SK-N-SH (cell line): ENCODE measurements around the gene PDGFB. TPM values are rescaled to one million over a fixed set of nuclear protein-coding genes. Genes with fewer than 3 reads are reported as not detected.

Source experiments
- CTCF ChIA-PET: fragments of 300-600, 350-600 bp; formaldehyde crosslinking; extraction: SDS; loops from one replicate; lab custom pipeline; 2021; lab: Yijun Ruan, JAX
- POLR2A ChIA-PET: fragments of 350-600 bp; sonication (Branson Sonifier 250); formaldehyde crosslinking; extraction: SDS; loops from one replicate; lab custom pipeline; 2020; ENCODE audit warnings: antibody characterized with exemption, inconsistent platforms; lab: Yijun Ruan, JAX
- DNase-seq: peaks from one replicate; pipeline ENCODE4 v3.0.0; 2012
- H2AFZ ChIP-seq: fragments of 200-600 bp; sonication (generic); 2 replicates; pipeline ENCODE4 v1.8.1; 2016; ENCODE audit warnings: antibody characterized with exemption, mild to moderate bottlenecking, low read depth
- H3F3A ChIP-seq: fragments of 200-600 bp; sonication (generic); replicated peaks from 2 replicates; pipeline ENCODE3; 2016; ENCODE audit warnings: antibody characterized with exemption, mild to moderate bottlenecking; ENCODE audit not compliant: insufficient read depth
- H3K27ac ChIP-seq, 2 experiments: fragments of 200-500 bp in 1 of 2; fragments of 200-600 bp in 1 of 2; sonication (Bioruptor generic) in 1 of 2; sonication (generic), shearing (Covaris generic) in 1 of 2; 2 replicates each; pipeline versions ENCODE4 v1.5.1 to v1.6.1; 2014 to 2016; ENCODE audit warnings: low read depth in 2 of 2, inconsistent platforms in 1 of 2, low read length in 1 of 2, mild to moderate bottlenecking in 1 of 2, mixed read lengths in 1 of 2
- H3K27me3 ChIP-seq: fragments of 200-600 bp; sonication (generic), shearing (Covaris generic); 2 replicates; pipeline ENCODE4 v1.6.1; 2016; ENCODE audit warnings: mixed run types; ENCODE audit not compliant: insufficient read depth
- H3K36me3 ChIP-seq, 2 experiments: fragments of 200-500 bp in 1 of 2; fragments of 200-600 bp in 1 of 2; sonication (Bioruptor generic) in 1 of 2; sonication (generic) in 1 of 2; replicated peaks in 1 of 2; 2 replicates each; pipeline versions ENCODE3 to v1.5.1; 2014 to 2016; ENCODE audit warnings: low read length in 1 of 2, mild to moderate bottlenecking in 1 of 2; ENCODE audit not compliant: insufficient read depth in 2 of 2, control insufficient read depth in 1 of 2
- H3K4me1 ChIP-seq, 2 experiments: fragments of 200-500 bp in 1 of 2; fragments of 200-600 bp in 1 of 2; sonication (Bioruptor generic) in 1 of 2; sonication (generic), shearing (Covaris generic) in 1 of 2; 2 replicates each; pipeline versions ENCODE4 v1.5.1 to v1.6.1; 2014 to 2016; ENCODE audit warnings: low read depth in 1 of 2, low read length in 1 of 2, mixed run types in 1 of 2; ENCODE audit not compliant: insufficient read depth in 2 of 2, control insufficient read depth in 1 of 2
- H3K4me2 ChIP-seq: fragments of 200-600 bp; sonication (generic), shearing (Covaris generic); 2 replicates; pipeline ENCODE4 v1.6.1; 2017; ENCODE audit warnings: mixed run types
- H3K4me3 ChIP-seq, 2 experiments: fragments of 200-500 bp in 1 of 2; fragments of 200-600 bp in 1 of 2; sonication (Bioruptor generic) in 1 of 2; sonication (generic), shearing (Covaris generic) in 1 of 2; 2 replicates each; pipeline versions ENCODE4 v1.5.1 to v1.8.1; 2014 to 2016; ENCODE audit warnings: low read depth in 2 of 2, inconsistent platforms in 1 of 2, low read length in 1 of 2, mild to moderate bottlenecking in 1 of 2, mixed read lengths in 1 of 2, moderate library complexity in 1 of 2
- H3K79me2 ChIP-seq: fragments of 200-600 bp; sonication (generic); 2 replicates; pipeline ENCODE4 v1.8.1; 2017; ENCODE audit warnings: mild to moderate bottlenecking; ENCODE audit not compliant: insufficient read depth
- H3K9ac ChIP-seq: fragments of 200-600 bp; sonication (generic); 2 replicates; pipeline ENCODE4 v1.6.1; 2017; ENCODE audit warnings: mixed run types
- H3K9me2 ChIP-seq: fragments of 200-600 bp; sonication (generic); 2 replicates; pipeline ENCODE4 v1.6.1; 2017; ENCODE audit warnings: mixed run types
- H3K9me3 ChIP-seq: fragments of 200-600 bp; sonication (generic); 2 replicates; pipeline ENCODE4 v1.6.1; 2017; ENCODE audit warnings: mixed run types, mild to moderate bottlenecking, moderate library complexity
- H4K20me1 ChIP-seq: fragments of 200-600 bp; sonication (generic); 2 replicates; pipeline ENCODE4 v1.6.1; 2017; ENCODE audit warnings: mild to moderate bottlenecking, mixed run types; ENCODE audit not compliant: insufficient read depth
- CHD2 ChIP-seq: fragments of 150-350 bp; IDR thresholded peaks from 2 replicates; pipeline ENCODE4 v1.6.1; 2018; ENCODE audit warnings: low read length; ENCODE audit not compliant: partially characterized antibody
- ELF1 ChIP-seq: IDR thresholded peaks from 2 replicates; pipeline ENCODE4 v1.4.0; 2012
- EP300 ChIP-seq, 2 experiments: IDR thresholded peaks; 2 replicates each; pipeline versions ENCODE4 v1.4.0 to v1.6.1; 2012; ENCODE audit warnings: borderline replicate concordance in 1 of 2, low read depth in 1 of 2, low read length in 1 of 2
- MEF2A ChIP-seq: IDR thresholded peaks from 2 replicates; pipeline ENCODE4 v1.4.0; 2012; ENCODE audit warnings: low read depth, borderline replicate concordance
- MXI1 ChIP-seq: IDR thresholded peaks from 2 replicates; pipeline ENCODE4 v1.6.1; 2012; ENCODE audit warnings: mild to moderate bottlenecking, low read depth, low read length, improper control_type of control experiment
- POLR2AphosphoS5 ChIP-seq: IDR thresholded peaks from 2 replicates; pipeline ENCODE4 v1.6.1; 2012; ENCODE audit warnings: low read depth, low read length
- RAD21 ChIP-seq: IDR thresholded peaks from 2 replicates; pipeline ENCODE4 v1.6.1; 2012; ENCODE audit warnings: mild to moderate bottlenecking, low read length
- RCOR1 ChIP-seq: fragments of 150-350 bp; IDR thresholded peaks from 2 replicates; pipeline ENCODE4 v1.6.1; 2017; ENCODE audit warnings: antibody characterized with exemption, low read length
- RFX5 ChIP-seq: IDR thresholded peaks from 2 replicates; pipeline ENCODE4 v1.6.1; 2012; ENCODE audit warnings: mild to moderate bottlenecking, improper control_type of control experiment, low read length
- RXRA ChIP-seq: IDR thresholded peaks from 2 replicates; pipeline ENCODE4 v1.4.0; 2012; ENCODE audit warnings: low read depth, mild to moderate bottlenecking, borderline replicate concordance
- TEAD4 ChIP-seq: IDR thresholded peaks from 2 replicates; pipeline ENCODE4 v1.4.0; 2012; ENCODE audit warnings: mild to moderate bottlenecking, borderline replicate concordance; ENCODE audit not compliant: insufficient read depth
- WGBS: methylation state at CpG from one replicate; pipeline ENCODE4 v1.1.6; 2017; ENCODE audit warnings: low lambda C conversion rate; 5-methylcytosine and 5-hydroxymethylcytosine counted together
- polyA plus RNA-seq, 3 experiments: library from polyadenylated mRNA; depleted of rRNA; stranded (reverse); fragments of >200 nt; gene quantifications; 2 replicates each; pipeline ENCODE4 v1.2.3, GENCODE V29; 2012
- TF ChIP-seq, protein P1 (sequence below): IDR thresholded peaks from 2 replicates; pipeline ENCODE4; 2012
- TF ChIP-seq, protein P2 (sequence below): IDR thresholded peaks from 2 replicates; pipeline ENCODE4 v1.4.0; 2012; ENCODE audit warnings: low read depth
- TF ChIP-seq, protein P3 (sequence below): fragments of 200-600 bp; sonication (generic); IDR thresholded peaks from 2 replicates; pipeline ENCODE4 v1.6.1; 2017; ENCODE audit warnings: antibody characterized with exemption, mild to moderate bottlenecking, moderate library complexity
- TF ChIP-seq, protein P4 (sequence below): fragments of 150-350 bp; IDR thresholded peaks from 2 replicates; pipeline ENCODE4 v1.6.1; 2017; ENCODE audit warnings: antibody characterized with exemption, low read length, low read depth, borderline replicate concordance
- TF ChIP-seq, protein P5 (sequence below): fragments of 150-350 bp; IDR thresholded peaks from 2 replicates; pipeline ENCODE4 v1.6.1; 2016; ENCODE audit warnings: mild to moderate bottlenecking, low read depth, low read length

PDGFB gene
- polyA plus RNA-seq, 1 of the 3 experiments (the other 2 are of a cell fraction), result 0.44 TPM

DNA sequence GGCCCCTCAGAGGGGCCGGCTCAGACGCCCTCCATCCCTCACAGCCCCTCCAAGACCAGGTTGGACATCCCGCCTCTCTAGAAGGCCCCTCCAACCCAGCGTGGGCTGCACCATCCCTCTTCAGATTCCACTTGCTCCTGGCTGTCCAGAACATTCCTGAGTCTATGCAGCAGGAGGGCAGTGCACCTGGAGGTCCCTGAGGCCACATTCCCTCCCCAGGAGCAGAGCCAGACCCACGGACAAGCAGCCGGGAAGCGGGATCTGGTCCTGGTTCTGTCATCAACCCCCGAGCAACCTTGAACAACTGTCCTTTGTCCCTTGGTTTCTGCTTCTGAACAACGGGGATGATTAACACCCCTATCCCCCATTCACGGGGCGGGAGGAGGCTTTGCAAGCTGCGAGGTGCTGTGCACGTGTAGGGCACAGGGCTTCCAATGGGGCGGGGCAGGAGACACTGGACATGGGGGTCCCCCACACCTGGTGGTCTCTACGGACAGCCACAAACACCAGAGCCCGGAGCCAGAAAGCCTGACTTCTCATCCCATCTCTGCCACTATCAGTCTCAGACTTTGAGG is 13.2 kb upstream of the PDGFB start:
- WGBS, result 94% methylated on average over 3 of the region's 16 CpGs
- no peaks in the 10 kb centered on the region for H4K20me1 ChIP-seq
- no peak overlapping the region for H2AFZ ChIP-seq
- no peaks in the 10 kb centered on the region for H3K27me3 ChIP-seq
- H3K4me2 ChIP-seq, result no peak overlapping the region
- no peak for TF ChIP-seq RAD21
- TF ChIP-seq RXRA, result no peak
- no peak for TF ChIP-seq MXI1
- no peak for TF ChIP-seq POLR2AphosphoS5
- TF ChIP-seq, protein P1, sequence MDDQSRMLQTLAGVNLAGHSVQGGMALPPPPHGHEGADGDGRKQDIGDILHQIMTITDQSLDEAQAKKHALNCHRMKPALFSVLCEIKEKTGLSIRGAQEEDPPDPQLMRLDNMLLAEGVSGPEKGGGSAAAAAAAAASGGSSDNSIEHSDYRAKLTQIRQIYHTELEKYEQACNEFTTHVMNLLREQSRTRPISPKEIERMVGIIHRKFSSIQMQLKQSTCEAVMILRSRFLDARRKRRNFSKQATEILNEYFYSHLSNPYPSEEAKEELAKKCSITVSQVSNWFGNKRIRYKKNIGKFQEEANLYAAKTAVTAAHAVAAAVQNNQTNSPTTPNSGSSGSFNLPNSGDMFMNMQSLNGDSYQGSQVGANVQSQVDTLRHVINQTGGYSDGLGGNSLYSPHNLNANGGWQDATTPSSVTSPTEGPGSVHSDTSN, result no peak
- TF ChIP-seq, protein P2, sequence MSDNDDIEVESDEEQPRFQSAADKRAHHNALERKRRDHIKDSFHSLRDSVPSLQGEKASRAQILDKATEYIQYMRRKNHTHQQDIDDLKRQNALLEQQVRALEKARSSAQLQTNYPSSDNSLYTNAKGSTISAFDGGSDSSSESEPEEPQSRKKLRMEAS, result no peak
- no peak for TF ChIP-seq CHD2
- TF ChIP-seq, protein P3, sequence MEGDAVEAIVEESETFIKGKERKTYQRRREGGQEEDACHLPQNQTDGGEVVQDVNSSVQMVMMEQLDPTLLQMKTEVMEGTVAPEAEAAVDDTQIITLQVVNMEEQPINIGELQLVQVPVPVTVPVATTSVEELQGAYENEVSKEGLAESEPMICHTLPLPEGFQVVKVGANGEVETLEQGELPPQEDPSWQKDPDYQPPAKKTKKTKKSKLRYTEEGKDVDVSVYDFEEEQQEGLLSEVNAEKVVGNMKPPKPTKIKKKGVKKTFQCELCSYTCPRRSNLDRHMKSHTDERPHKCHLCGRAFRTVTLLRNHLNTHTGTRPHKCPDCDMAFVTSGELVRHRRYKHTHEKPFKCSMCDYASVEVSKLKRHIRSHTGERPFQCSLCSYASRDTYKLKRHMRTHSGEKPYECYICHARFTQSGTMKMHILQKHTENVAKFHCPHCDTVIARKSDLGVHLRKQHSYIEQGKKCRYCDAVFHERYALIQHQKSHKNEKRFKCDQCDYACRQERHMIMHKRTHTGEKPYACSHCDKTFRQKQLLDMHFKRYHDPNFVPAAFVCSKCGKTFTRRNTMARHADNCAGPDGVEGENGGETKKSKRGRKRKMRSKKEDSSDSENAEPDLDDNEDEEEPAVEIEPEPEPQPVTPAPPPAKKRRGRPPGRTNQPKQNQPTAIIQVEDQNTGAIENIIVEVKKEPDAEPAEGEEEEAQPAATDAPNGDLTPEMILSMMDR, result no peak
- TF ChIP-seq ELF1, result no peak
- no peak for TF ChIP-seq RFX5
- no peak for TF ChIP-seq RCOR1
- TF ChIP-seq, protein P4, sequence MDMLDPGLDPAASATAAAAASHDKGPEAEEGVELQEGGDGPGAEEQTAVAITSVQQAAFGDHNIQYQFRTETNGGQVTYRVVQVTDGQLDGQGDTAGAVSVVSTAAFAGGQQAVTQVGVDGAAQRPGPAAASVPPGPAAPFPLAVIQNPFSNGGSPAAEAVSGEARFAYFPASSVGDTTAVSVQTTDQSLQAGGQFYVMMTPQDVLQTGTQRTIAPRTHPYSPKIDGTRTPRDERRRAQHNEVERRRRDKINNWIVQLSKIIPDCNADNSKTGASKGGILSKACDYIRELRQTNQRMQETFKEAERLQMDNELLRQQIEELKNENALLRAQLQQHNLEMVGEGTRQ, result no peak
- no peaks in the 10 kb centered on the region for H3K9me3 ChIP-seq
- no peaks in the 10 kb centered on the region for H3F3A ChIP-seq
- H3K4me3 ChIP-seq, result no peak overlapping the region
- no peaks in the 10 kb centered on the region for H3K36me3 ChIP-seq
- no peaks in the 10 kb centered on the region for H3K9me2 ChIP-seq
- ChIA-PET POLR2A (no interaction called here), CTCF (no interaction called here)
- peaks cover 5 to 8% of the 10 kb centered on the region in 2 experiments; a peak in 2 of 4 replicates for H3K4me1 ChIP-seq
- DNase-seq, result no peak
- no peaks in the 10 kb centered on the region for H3K79me2 ChIP-seq
- H3K27ac ChIP-seq, result no peak overlapping the region
- H3K9ac ChIP-seq, result no peak overlapping the region

DNA sequence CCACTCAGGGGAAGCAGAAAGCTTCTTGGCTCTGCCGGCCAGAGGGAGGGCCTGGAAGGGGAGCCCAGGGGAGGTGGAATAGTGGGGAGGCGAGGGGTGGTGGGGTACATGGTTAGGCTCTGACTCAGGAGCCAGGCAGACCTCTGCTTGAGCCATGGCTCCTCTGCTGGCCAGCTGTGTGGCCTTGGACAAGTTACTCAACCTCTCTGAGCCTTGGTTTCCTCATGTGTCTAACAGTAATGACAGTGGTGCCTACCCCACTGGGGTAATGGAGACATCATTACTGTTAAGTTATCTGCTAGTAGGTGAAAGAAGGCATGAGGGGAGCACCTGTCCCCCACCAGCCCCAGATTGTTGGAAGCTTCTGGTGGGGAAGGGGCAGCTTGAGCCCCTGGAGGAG is 12.2 kb upstream of the PDGFB start:
- Histone ChIP-seq H3K9me3 (no peaks in the 10 kb centered on the region), H3K79me2 (no peaks in the 10 kb centered on the region), H3K4me3 (no peak overlapping the region), H2AFZ (no peak overlapping the region), H3K4me1 (peaks cover 5 to 8% of the 10 kb centered on the region in 2 experiments; a peak in 2 of 4 replicates), H3K27ac (no peak overlapping the region), H3K27me3 (no peaks in the 10 kb centered on the region), H3F3A (no peaks in the 10 kb centered on the region), H4K20me1 (no peaks in the 10 kb centered on the region), H3K4me2 (no peak overlapping the region), H3K36me3 (no peaks in the 10 kb centered on the region)
- no peak for DNase-seq
- WGBS, result no CpG with 5 or more reads among the region's 2 CpGs
- ChIA-PET CTCF (no interaction called here), POLR2A (no interaction called here)
- TF ChIP-seq EP300 (IDR thresholded peaks at IDR 0.05; ENCODE audit: borderline replicate concordance in 1 of 2, low read depth in 1 of 2, low read length in 1 of 2), result no peak
- TF ChIP-seq, protein P1, result no peak
- no peak for TF ChIP-seq RCOR1
- TF ChIP-seq, protein P5, sequence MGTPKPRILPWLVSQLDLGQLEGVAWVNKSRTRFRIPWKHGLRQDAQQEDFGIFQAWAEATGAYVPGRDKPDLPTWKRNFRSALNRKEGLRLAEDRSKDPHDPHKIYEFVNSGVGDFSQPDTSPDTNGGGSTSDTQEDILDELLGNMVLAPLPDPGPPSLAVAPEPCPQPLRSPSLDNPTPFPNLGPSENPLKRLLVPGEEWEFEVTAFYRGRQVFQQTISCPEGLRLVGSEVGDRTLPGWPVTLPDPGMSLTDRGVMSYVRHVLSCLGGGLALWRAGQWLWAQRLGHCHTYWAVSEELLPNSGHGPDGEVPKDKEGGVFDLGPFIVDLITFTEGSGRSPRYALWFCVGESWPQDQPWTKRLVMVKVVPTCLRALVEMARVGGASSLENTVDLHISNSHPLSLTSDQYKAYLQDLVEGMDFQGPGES, result no peak
- TF ChIP-seq RFX5, result no peak
- no peak for TF ChIP-seq MEF2A
- TF ChIP-seq TEAD4, result no peak
- TF ChIP-seq, all 33 proteins: peak for 0
- H3K9ac ChIP-seq, result no peak overlapping the region
- H3K9me2 ChIP-seq, result no peaks in the 10 kb centered on the region
